Thyroid gland (tissue), 4 donors: ENCODE data around the gene SH3D19. TPM values are rescaled to one million over a fixed set of nuclear protein-coding genes. Genes with fewer than 3 reads are reported as not detected.
"Not testable (repeated sequence)": the region's sequence is repeated elsewhere in the genome, so short reads cannot be mapped to it uniquely, and the experiment has no call there.

Source experiments
- DNase-seq, 2 donors: peaks; one replicate each; pipeline ENCODE4 v3.0.0-alpha.2; 2019
- H3K27ac ChIP-seq, 3 donors: fragments of 200-600 bp; sonication (generic); 1 replicate in 2 of 3; 2 replicates in 1 of 3; pipeline ENCODE4 v1.5.1; 2016 to 2019; ENCODE audit warnings: mild to moderate bottlenecking in 1 of 3, moderate library complexity in 1 of 3
- H3K27me3 ChIP-seq: fragments of 200-600 bp; sonication (generic); one replicate; pipeline ENCODE4 v1.5.1; 2019
- H3K36me3 ChIP-seq, 2 donors: fragments of 200-600 bp; sonication (generic); one replicate each; pipeline ENCODE4 v1.5.1; 2016 to 2019
- H3K4me1 ChIP-seq, 2 donors: fragments of 200-600 bp; sonication (generic); one replicate each; pipeline ENCODE4 v1.5.1; 2017 to 2019
- H3K4me3 ChIP-seq, 3 donors: fragments of 200-600 bp; sonication (generic); replicated peaks in 1 of 3; 1 replicate in 2 of 3; 2 replicates in 1 of 3; pipeline ENCODE4 v1.5.1; 2016; ENCODE audit warnings: mild to moderate bottlenecking in 1 of 3
- H3K9me3 ChIP-seq: fragments of 200-600 bp; sonication (generic); one replicate; pipeline ENCODE4 v1.5.1; 2017
- CTCF ChIP-seq, 6 experiments: fragments of 200-600 bp in 3 of 6; fragments of 450-650 bp in 3 of 6; sonication (generic) in 3 of 6; IDR thresholded peaks; one replicate each; pipeline ENCODE4 v1.5.1; 2016 to 2019; ENCODE audit warnings: antibody characterized with exemption in 6 of 6, mild to moderate bottlenecking in 2 of 6, inconsistent platforms in 1 of 6, moderate library complexity in 1 of 6
- POLR2A ChIP-seq, 2 donors: fragments of 450-650 bp; IDR thresholded peaks; one replicate each; pipeline ENCODE4 v1.6.1; 2017; ENCODE audit warnings: antibody characterized with exemption in 2 of 2, mild to moderate bottlenecking in 2 of 2, moderate library complexity in 1 of 2
- WGBS, 2 donors: methylation state at CpG; one replicate each; pipeline ENCODE4 v1.1.5; 2017; 5-methylcytosine and 5-hydroxymethylcytosine counted together
- intact Hi-C: fragments of 100-400 bp; cut with DNase I; formaldehyde crosslinking; loops from one replicate; pipeline ENCODE4 v1.15.1; 2023
- total RNA-seq, 4 donors: library from RNA; depleted of rRNA; stranded (reverse); fragments of >200 nt; gene quantifications; one replicate each; pipeline ENCODE4 v1.2.3, GENCODE V29; 2016

SH3D19 gene
- total RNA-seq, 4 donors from 2014 or later = 82.0 to 143 (median 113) TPM

GRCh38 chr4:151291485-151291884 lies 33.9 kb downstream of the SH3D19 start:
- no peaks in the 10 kb centered on the region for H3K4me1 ChIP-seq
- H3K4me3 ChIP-seq = no peak overlapping the region
- H3K9me3 ChIP-seq = no peaks in the 10 kb centered on the region
- no peak for TF ChIP-seq POLR2A (IDR thresholded peaks at IDR 0.05)
- no peak for TF ChIP-seq CTCF (IDR thresholded peaks at IDR 0.05)
- no peaks in the 10 kb centered on the region for H3K36me3 ChIP-seq
- intact Hi-C loops = no loop called here
- no peak overlapping the region for H3K27ac ChIP-seq
- 73 to 78% methylated on average over 1 of the region's 1 CpG for WGBS, 2 donors
- no peaks in the 10 kb centered on the region for H3K27me3 ChIP-seq
- no peak for DNase-seq

GRCh38 chr4:151287409-151287808 lies 38.0 kb downstream of the SH3D19 start:
- H3K27ac ChIP-seq = no peak overlapping the region
- 88 to 93% methylated on average over 7 of the region's 7 CpGs for WGBS, 2 donors
- no peaks in the 10 kb centered on the region for H3K36me3 ChIP-seq
- no peak overlapping the region for H3K4me3 ChIP-seq
- H3K27me3 ChIP-seq = no peaks in the 10 kb centered on the region
- TF ChIP-seq POLR2A (IDR thresholded peaks at IDR 0.05) (no peak), CTCF (IDR thresholded peaks at IDR 0.05) (no peak)
- H3K4me1 ChIP-seq = no peaks in the 10 kb centered on the region
- H3K9me3 ChIP-seq = no peaks in the 10 kb centered on the region
- DNase-seq = no peak
- intact Hi-C loops = no loop called here

GRCh38 chr4:151284534-151285245 lies 40.7 kb downstream of the SH3D19 start:
- H3K36me3 ChIP-seq = no peaks in the 10 kb centered on the region
- 55% methylated on average over 4 of the region's 4 CpGs for WGBS, 2 donors
- no peak overlapping the region for H3K27ac ChIP-seq
- H3K27me3 ChIP-seq = no peaks in the 10 kb centered on the region
- H3K9me3 ChIP-seq = no peaks in the 10 kb centered on the region
- H3K4me3 ChIP-seq = no peak overlapping the region
- TF ChIP-seq POLR2A (IDR thresholded peaks at IDR 0.05) (no peak), CTCF (IDR thresholded peaks at IDR 0.05) (no peak)
- intact Hi-C loops = no loop called here
- H3K4me1 ChIP-seq = peaks cover 0 to 8% of the 10 kb centered on the region in 2 donors
- DNase-seq = no peak

GRCh38 chr4:151276787-151277562 lies 48.4 kb downstream of the SH3D19 start, which contains the start of gene PRSS48:
Gene PRSS48, plus strand, starts transcription at chr4:151277161. Its CDS starts 12 bp downstream, at chr4:151277173.
- DNase-seq = peak; percentile 63 to 72
- H3K9me3 ChIP-seq = no peaks in the 10 kb centered on the region
- peaks cover 4 to 17% of the 10 kb centered on the region in 2 donors for H3K4me1 ChIP-seq
- 65 to 75% methylated on average over 6 to 7 of the region's 7 CpGs for WGBS, 2 donors
- H3K27me3 ChIP-seq = no peaks in the 10 kb centered on the region
- H3K27ac ChIP-seq = no peak within 1 kb of the TSS
- H3K36me3 ChIP-seq = no peaks in the 10 kb centered on the region
- intact Hi-C loops = loop anchor here (10.0 kb wide), 1 partner anchor 78 kb away; no protein-coding TSS in a partner anchor
- H3K4me3 ChIP-seq = no peak within 1 kb of the TSS
- TF ChIP-seq POLR2A (IDR thresholded peaks at IDR 0.05) (no peak), CTCF (IDR thresholded peaks at IDR 0.05) (peak; percentile 39 to 64 (median 55))

- H3K36me3 ChIP-seq, DNase-seq, intact Hi-C loops, H3K27me3 ChIP-seq, H3K27ac ChIP-seq, H3K4me1 ChIP-seq, H3K4me3 ChIP-seq, H3K9me3 ChIP-seq: not testable (repeated sequence)
These were observed 56.5 kb downstream of the SH3D19 start for GRCh38 chr4:151268905-151269304.
